Karpas-422 (cell line): ENCODE measurements around the gene TIMM23. TPM values are rescaled to one million over a fixed set of nuclear protein-coding genes. Genes with fewer than 3 reads are reported as not detected.
"Not testable (repeated sequence)": the region's sequence is repeated elsewhere in the genome, so short reads cannot be mapped to it uniquely, and the experiment has no call there.

Experiments
- DNase-seq: peaks from one replicate; pipeline ENCODE4 v3.0.0-alpha.2; 2015
- H2AFZ ChIP-seq: fragments of 200-600 bp; sonication (generic); 2 replicates; pipeline ENCODE4 v1.6.1; 2014; ENCODE audit warnings: antibody characterized with exemption, low read length, mixed read lengths
- H3K27ac ChIP-seq: fragments of 200-600 bp; sonication (generic); 2 replicates; pipeline ENCODE4 v1.5.1; 2014; ENCODE audit warnings: mild to moderate bottlenecking, low read length, moderate library complexity
- H3K27me3 ChIP-seq: fragments of 200-600 bp; sonication (generic); 2 replicates; pipeline ENCODE4 v1.6.1; 2014; ENCODE audit warnings: low read length, mixed read lengths
- H3K36me3 ChIP-seq: fragments of 200-600 bp; sonication (generic); 2 replicates; pipeline ENCODE4 v1.6.1; 2014; ENCODE audit warnings: low read length, mixed read lengths; ENCODE audit not compliant: insufficient read depth
- H3K4me1 ChIP-seq: fragments of 200-600 bp; sonication (generic); 2 replicates; pipeline ENCODE4 v1.6.1; 2014; ENCODE audit warnings: mild to moderate bottlenecking, low read length, mixed read lengths
- H3K4me2 ChIP-seq: fragments of 200-600 bp; sonication (generic); 2 replicates; pipeline ENCODE4 v1.6.1; 2014; ENCODE audit warnings: low read length, low read depth, mild to moderate bottlenecking; ENCODE audit not compliant: poor library complexity, severe bottlenecking
- H3K4me3 ChIP-seq: fragments of 200-600 bp; sonication (generic); 2 replicates; pipeline ENCODE4 v1.5.1; 2014; ENCODE audit warnings: mild to moderate bottlenecking, antibody characterized with exemption, low read length, mixed read lengths
- H3K79me2 ChIP-seq: fragments of 200-600 bp; sonication (generic); 2 replicates; pipeline ENCODE4 v1.6.1; 2014; ENCODE audit warnings: mild to moderate bottlenecking, low read length, mixed read lengths
- H3K9ac ChIP-seq: fragments of 200-600 bp; sonication (generic); 2 replicates; pipeline ENCODE4 v1.6.0; 2014; ENCODE audit warnings: low read length
- H3K9me2 ChIP-seq: fragments of 200-600 bp; sonication (generic), shearing (Covaris generic); replicated peaks from 2 replicates; pipeline ENCODE4 v1.6.0; 2014; ENCODE audit warnings: mild to moderate bottlenecking, low read length, moderate library complexity; ENCODE audit not compliant: insufficient read depth
- H3K9me3 ChIP-seq: fragments of 300-700, 200-600 bp; sonication (generic); 2 replicates; pipeline ENCODE4 v1.6.1; 2014; ENCODE audit warnings: low read length, mixed read lengths
- H4K20me1 ChIP-seq: fragments of 200-600 bp; sonication (generic); 2 replicates; pipeline ENCODE4 v1.6.1; 2014; ENCODE audit warnings: mild to moderate bottlenecking, antibody characterized with exemption, low read length, low read depth; ENCODE audit not compliant: insufficient read depth
- total RNA-seq: library from RNA; depleted of rRNA; stranded (reverse); fragments of >200 nt; shearing (Covaris generic); gene quantifications from 2 replicates; pipeline ENCODE4 v1.2.3, GENCODE V29; 2014; ENCODE audit warnings: low replicate concordance

The TIMM23 gene
- total RNA-seq, 1 experiment from 2014 or later = 44.1 TPM

DNA sequence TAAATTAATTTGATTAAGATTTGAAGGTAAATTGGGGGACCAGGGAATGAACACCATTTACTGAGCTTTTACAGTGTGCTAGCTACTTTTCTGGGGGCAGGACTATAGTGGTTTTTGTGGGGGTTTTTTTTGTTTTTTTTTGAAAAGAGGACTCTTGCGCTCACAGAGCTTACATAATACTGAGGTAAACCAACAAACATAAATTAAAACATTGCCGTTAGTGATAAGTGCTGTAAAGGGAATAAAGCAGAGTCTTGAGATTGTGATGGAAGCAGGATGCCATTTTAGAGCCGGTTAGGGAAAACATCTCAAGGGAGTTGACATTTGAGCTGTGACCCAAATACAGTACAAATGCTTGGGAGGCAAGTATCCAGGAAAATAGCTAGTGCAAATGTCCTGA lies 1.8 kb downstream of the TIMM23 start:
- not testable (repeated sequence) for H3K9me3 ChIP-seq, H4K20me1 ChIP-seq, DNase-seq, H3K27ac ChIP-seq, H3K9ac ChIP-seq, H3K36me3 ChIP-seq, H3K27me3 ChIP-seq, H2AFZ ChIP-seq, H3K9me2 ChIP-seq
- Histone ChIP-seq H3K4me3 (peak overlapping the region; percentile 80; the same call in 1 of the 2 replicates), H3K79me2 (peaks cover 74% of the 10 kb centered on the region), H3K4me2 (peak overlapping the region; percentile 77), H3K4me1 (peaks cover 20% of the 10 kb centered on the region)

DNA sequence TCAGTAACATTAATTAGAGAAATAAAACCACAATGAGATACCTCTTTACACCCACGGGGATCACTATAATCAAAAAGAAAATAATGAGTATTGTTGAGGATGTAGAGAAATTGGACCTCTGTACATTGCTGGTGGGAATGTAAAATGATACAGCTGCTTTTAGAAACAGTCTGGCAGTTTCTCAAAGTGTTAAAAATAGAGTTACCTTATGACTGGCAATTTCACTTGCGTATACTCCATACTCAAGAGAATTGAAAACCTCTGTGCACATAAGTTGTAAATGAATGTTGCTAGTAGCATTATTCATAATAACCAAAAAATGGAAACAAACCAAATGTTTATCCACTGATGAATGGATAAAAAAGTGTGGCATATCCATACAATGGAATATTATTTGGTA lies 6.3 kb downstream of the TIMM23 start:
- not testable (repeated sequence) for H3K9me2 ChIP-seq, DNase-seq, H4K20me1 ChIP-seq, H2AFZ ChIP-seq, H3K9ac ChIP-seq, H3K36me3 ChIP-seq, H3K27ac ChIP-seq, H3K9me3 ChIP-seq, H3K4me3 ChIP-seq, H3K4me2 ChIP-seq, H3K4me1 ChIP-seq, H3K27me3 ChIP-seq
- H3K79me2 ChIP-seq = peaks cover 45% of the 10 kb centered on the region

DNA sequence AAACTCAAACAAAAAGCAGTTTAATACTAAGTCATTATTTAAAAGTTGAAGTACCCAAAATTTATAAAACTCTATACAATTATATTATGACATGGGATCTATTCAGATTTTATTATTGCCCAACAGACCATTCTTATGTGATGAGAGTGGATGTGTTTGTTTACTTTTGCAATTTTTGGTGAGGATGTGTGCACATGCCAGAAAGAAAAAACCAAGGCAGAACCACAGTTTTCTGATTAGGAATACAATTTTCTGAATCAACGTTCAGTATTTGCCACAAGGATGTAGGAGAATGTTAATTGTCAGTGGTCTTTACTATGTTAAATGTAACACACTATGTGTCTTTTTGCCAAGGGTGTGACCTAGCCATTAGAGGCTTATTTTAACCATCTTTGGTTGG lies 9.1 kb downstream of the TIMM23 start:
- H3K27ac ChIP-seq, H3K27me3 ChIP-seq, H3K36me3 ChIP-seq, H3K4me2 ChIP-seq, H4K20me1 ChIP-seq, H3K9me2 ChIP-seq, DNase-seq, H2AFZ ChIP-seq, H3K9ac ChIP-seq, H3K9me3 ChIP-seq, H3K4me1 ChIP-seq, H3K4me3 ChIP-seq: not testable (repeated sequence)
- H3K79me2 ChIP-seq = peaks cover 37% of the 10 kb centered on the region

DNA sequence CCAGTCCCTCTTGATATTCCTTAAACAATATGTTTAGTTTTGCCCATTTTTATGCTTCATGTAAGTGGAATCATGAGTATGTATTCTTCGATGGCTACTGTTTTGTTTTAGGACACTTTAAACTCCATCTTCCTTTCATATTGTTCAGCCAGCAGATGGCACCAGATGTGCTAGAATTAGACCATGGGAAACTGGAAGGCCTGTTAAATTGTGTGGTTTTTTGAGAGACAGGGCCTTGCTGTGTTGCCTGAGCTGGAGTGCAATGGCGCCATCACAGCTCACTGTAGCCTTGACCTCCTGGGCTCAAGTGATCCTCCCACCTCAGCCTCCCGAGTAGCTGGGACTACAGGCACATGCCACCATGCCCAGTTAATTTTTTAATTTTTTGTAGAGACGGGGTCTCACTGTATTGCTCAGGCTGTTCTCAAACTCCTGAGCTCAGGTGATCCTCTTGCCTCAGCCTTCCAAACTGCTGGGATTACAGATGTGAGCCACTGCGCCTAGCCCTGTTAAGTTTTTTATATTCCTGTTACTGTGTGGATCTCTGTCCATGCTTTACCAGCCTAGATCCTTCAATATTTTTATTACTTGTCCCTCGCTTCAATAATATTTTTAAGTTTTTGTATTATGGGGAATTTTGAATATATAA lies 11.4 kb downstream of the TIMM23 start:
- not testable (repeated sequence) for H3K4me3 ChIP-seq, H3K4me2 ChIP-seq, H3K4me1 ChIP-seq, H3K27me3 ChIP-seq, H3K9me2 ChIP-seq, H2AFZ ChIP-seq, H3K9ac ChIP-seq, H3K27ac ChIP-seq, H4K20me1 ChIP-seq, H3K9me3 ChIP-seq, H3K36me3 ChIP-seq
- H3K79me2 ChIP-seq = peaks cover 28% of the 10 kb centered on the region
- peak; percentile 65 for DNase-seq

DNA sequence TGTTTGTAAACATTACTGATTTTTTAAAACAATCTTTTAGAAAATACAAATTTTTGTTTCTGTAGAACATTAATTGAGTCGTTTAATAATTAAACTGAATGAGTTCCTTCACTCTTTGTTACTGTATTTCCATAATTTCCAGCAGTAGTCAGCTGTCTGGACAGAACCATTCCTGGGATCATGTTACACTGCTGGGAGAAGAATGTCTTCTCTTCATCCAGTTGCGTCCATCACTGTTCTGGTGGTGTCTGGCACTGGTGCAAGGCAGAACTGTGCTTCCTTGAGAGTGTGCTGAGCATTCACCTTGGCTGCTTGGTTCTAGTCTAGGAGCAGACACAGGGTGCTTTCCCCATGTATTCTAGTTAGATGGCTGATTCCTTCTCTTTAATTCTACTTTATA lies 12.2 kb downstream of the TIMM23 start:
- H3K79me2 ChIP-seq = peaks cover 24% of the 10 kb centered on the region
- not testable (repeated sequence) for H2AFZ ChIP-seq, H3K9me2 ChIP-seq, H3K36me3 ChIP-seq, H3K27me3 ChIP-seq, H3K9me3 ChIP-seq, H3K27ac ChIP-seq, H3K4me1 ChIP-seq, H3K4me3 ChIP-seq, H4K20me1 ChIP-seq, H3K4me2 ChIP-seq, H3K9ac ChIP-seq
- DNase-seq = peak; percentile 28

DNA sequence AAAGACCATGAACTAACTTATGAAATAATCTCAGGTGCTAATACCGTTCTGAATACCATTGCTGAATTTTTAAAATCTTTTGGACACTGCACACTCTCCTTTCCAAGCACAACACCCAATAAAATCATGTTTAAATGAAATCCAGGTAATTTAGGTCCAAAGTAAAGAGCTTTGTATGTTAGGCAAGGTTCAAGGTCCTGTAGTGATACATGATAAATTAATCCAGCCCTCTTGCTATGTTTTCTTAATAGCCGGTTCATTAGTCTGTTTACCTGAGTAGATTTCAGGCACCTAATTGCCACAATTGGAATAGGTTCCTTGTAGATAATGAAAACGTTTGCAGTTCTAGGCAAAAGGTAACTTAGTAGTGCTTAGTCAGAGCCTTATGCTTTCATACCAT lies 13.3 kb downstream of the TIMM23 start:
- H3K9me2 ChIP-seq, H3K9ac ChIP-seq, H4K20me1 ChIP-seq, H3K27me3 ChIP-seq, H3K9me3 ChIP-seq, H3K27ac ChIP-seq, H2AFZ ChIP-seq, H3K4me2 ChIP-seq, H3K4me3 ChIP-seq, H3K4me1 ChIP-seq: not testable (repeated sequence)
- DNase-seq = peak; percentile 37
- H3K79me2 ChIP-seq = peaks cover 24% of the 10 kb centered on the region
- peaks cover 12% of the 10 kb centered on the region; the same call in 1 of the 2 replicates for H3K36me3 ChIP-seq

DNA sequence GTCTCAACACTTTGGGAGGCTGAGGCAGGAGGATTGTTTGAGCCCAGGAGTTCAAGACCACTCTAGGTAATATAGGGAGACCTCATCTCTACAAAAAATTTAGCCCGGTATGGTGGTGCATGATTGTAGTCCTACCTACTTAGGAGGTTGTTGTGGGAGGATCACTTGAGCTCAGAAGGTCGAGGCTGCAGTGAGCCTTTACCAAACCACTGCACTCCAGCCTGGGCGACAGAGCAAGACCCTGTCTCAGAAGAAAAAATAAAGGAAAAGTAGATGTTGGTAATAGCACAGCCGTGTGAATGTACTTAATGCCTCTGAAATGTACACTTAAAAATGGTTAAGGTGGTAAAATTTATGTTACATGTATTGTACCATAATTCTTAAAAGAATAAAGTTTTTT lies 25.3 kb downstream of the TIMM23 start:
- H3K36me3 ChIP-seq = peaks cover 37% of the 10 kb centered on the region
- no peaks in the 10 kb centered on the region for H3K4me1 ChIP-seq
- no peak overlapping the region for H3K27ac ChIP-seq
- 0 out of 2 replicates have a peak, but pooled peaks cover 10% of the 10 kb centered on the region for H4K20me1 ChIP-seq
- H3K4me3 ChIP-seq = no peak overlapping the region
- no peak overlapping the region for H3K4me2 ChIP-seq
- H3K9me3 ChIP-seq = no peaks in the 10 kb centered on the region
- no peaks in the 10 kb centered on the region for H3K9me2 ChIP-seq
- DNase-seq = peak; percentile 32
- no peaks in the 10 kb centered on the region for H3K27me3 ChIP-seq
- no peak overlapping the region for H2AFZ ChIP-seq
- peaks cover 27% of the 10 kb centered on the region for H3K79me2 ChIP-seq
- no peak overlapping the region for H3K9ac ChIP-seq

DNA sequence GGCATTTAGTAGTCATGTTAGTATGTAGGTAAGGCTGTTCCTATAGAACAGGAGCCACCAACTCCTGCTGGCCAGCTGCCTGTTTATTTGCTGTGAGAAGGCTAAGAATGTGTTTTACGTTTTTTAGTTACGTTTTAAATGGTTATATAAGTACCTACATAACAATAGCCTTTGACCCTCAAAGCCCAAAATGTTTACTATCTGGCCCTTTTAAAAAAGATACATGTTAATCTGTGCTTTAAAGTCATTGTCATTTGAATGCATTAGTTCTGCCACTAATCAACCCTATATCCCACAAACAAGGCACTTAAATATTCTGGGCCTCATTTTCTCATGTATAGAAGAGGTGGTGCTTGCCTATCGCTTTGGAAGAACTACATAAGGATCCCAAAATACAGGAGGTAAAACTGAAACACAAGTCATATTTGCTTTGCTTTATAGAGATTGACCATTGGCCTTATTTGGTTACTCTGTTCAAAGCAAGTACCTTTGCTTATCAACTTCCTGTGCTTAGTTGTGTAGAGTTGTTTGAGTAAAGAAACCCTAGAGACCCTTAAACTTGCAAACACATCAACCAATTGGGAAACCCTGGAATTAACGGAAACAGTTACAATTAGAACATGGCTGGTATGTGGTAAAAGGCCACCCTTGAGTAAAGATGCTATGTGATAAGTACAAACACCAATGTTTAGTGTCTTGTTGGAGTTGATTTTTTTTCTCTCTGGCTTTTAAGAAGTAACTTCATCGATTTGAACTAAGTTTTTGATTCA lies 25.9 kb downstream of the TIMM23 start:
- peaks cover 30% of the 10 kb centered on the region for H3K79me2 ChIP-seq
- no peak overlapping the region for H3K4me3 ChIP-seq
- no peak for DNase-seq
- no peaks in the 10 kb centered on the region for H3K9me3 ChIP-seq
- no peaks in the 10 kb centered on the region for H3K9me2 ChIP-seq
- H3K4me2 ChIP-seq = no peak overlapping the region
- H3K9ac ChIP-seq = no peak overlapping the region
- no peaks in the 10 kb centered on the region for H3K27me3 ChIP-seq
- no peak overlapping the region for H2AFZ ChIP-seq
- no peak overlapping the region for H3K27ac ChIP-seq
- no peaks in the 10 kb centered on the region for H3K4me1 ChIP-seq
- peaks cover 43% of the 10 kb centered on the region for H3K36me3 ChIP-seq
- 0 out of 2 replicates have a peak, but pooled peaks cover 10% of the 10 kb centered on the region for H4K20me1 ChIP-seq
